NCI-H446 (cell line): ENCODE data around the gene E2F4.
A peak's percentile ranks its signal among the peaks of the same experiment; 100 is the strongest.

Experiments
- DNase-seq, 2 experiments: peaks; one replicate each; lab custom pipeline; 2025; lab: John Stamatoyannopoulos, UW

Gene E2F4

GRCh38 chr16:67157892-67158635 is 33.9 kb upstream of the E2F4 start:
- DNase-seq = no peak

- DNase-seq = no peak
Measured at GRCh38 chr16:67158637-67159600, 33.0 kb upstream of the E2F4 start.

- DNase-seq = no peak
Measured at GRCh38 chr16:67161595-67162058, 30.3 kb upstream of the E2F4 start.

GRCh38 chr16:67162506-67163163 is 29.3 kb upstream of the E2F4 start:
- DNase-seq = no peak

GRCh38 chr16:67163164-67163998 is 28.6 kb upstream of the E2F4 start:
- peak in 1 of 2 experiments; percentile 40 for DNase-seq

- no peak for DNase-seq
Measured at GRCh38 chr16:67163999-67164558, 27.9 kb upstream of the E2F4 start.

- no peak for DNase-seq
Measured at GRCh38 chr16:67164599-67165061, 27.3 kb upstream of the E2F4 start, which contains the start of gene HSF4. Gene HSF4 (plus strand): TSS chr16:67164745. CDS start chr16:67164812, 67 bp downstream.

- no peak for DNase-seq
Measured at GRCh38 chr16:67165121-67166078, 26.6 kb upstream of the E2F4 start.

- no peak for DNase-seq
Measured at GRCh38 chr16:67166110-67166547, 25.8 kb upstream of the E2F4 start.

GRCh38 chr16:67166598-67167168 is 25.3 kb upstream of the E2F4 start:
- no peak for DNase-seq

GRCh38 chr16:67167588-67167987 is 24.4 kb upstream of the E2F4 start:
- DNase-seq = no peak

GRCh38 chr16:67169011-67169451 is 22.9 kb upstream of the E2F4 start:
- no peak for DNase-seq

GRCh38 chr16:67169642-67170167 is 22.2 kb upstream of the E2F4 start:
- peak in 1 of 2 experiments; percentile 33 for DNase-seq

- peak; percentile 55 to 74 for DNase-seq
Measured at GRCh38 chr16:67170168-67170948, 21.6 kb upstream of the E2F4 start, which contains the start of gene NOL3. Gene NOL3 (plus strand): TSS chr16:67170538.

- DNase-seq = no peak
Measured at GRCh38 chr16:67170949-67171649, 20.9 kb upstream of the E2F4 start.

GRCh38 chr16:67173323-67173722 is 18.6 kb upstream of the E2F4 start:
- DNase-seq = no peak
